ENCODE data around the gene RBL2. TPM values are rescaled to one million over a fixed set of nuclear protein-coding genes. Genes with fewer than 3 reads are reported as not detected.

Gene RBL2
- total and polyA plus RNA-seq, 2 of the 13 experiments (the other 11 are each of a cell fraction or from before 2014, with no cell fraction given) = 41.2 to 60.9 TPM

DNA sequence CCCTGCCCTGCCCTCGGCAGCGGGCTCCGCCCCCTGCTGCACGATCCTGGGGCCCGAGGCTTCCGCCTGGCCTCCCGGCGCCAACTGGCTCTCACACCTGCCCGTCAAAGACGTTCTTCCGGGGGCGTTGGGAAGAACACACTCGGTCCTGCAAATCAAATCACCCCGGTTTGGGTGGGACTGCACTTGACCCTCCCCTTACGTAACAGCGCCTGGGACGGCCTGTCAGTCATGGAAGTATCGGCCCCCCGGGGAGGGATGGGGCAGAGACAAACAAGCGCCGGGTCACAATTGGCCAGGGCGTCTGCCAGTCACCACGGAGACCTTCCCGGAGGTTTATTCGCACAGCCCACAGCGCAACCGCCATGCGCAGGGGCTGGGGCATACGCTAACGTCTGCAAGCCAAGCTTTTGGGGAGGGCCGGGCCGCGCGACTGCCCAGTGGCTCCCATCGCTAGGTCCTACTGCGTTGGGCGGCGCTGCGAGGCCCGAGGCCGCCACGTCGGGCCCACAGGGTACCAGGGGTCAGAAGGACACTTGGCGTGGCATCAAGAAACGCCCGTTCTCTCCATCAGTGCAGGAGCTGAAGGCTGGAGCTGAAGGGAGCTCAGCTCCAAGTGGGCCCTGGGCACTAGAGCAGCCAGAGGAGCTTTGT is 69.1 kb downstream of the RBL2 start (continued):
- TF ChIP-seq, protein P1, sequence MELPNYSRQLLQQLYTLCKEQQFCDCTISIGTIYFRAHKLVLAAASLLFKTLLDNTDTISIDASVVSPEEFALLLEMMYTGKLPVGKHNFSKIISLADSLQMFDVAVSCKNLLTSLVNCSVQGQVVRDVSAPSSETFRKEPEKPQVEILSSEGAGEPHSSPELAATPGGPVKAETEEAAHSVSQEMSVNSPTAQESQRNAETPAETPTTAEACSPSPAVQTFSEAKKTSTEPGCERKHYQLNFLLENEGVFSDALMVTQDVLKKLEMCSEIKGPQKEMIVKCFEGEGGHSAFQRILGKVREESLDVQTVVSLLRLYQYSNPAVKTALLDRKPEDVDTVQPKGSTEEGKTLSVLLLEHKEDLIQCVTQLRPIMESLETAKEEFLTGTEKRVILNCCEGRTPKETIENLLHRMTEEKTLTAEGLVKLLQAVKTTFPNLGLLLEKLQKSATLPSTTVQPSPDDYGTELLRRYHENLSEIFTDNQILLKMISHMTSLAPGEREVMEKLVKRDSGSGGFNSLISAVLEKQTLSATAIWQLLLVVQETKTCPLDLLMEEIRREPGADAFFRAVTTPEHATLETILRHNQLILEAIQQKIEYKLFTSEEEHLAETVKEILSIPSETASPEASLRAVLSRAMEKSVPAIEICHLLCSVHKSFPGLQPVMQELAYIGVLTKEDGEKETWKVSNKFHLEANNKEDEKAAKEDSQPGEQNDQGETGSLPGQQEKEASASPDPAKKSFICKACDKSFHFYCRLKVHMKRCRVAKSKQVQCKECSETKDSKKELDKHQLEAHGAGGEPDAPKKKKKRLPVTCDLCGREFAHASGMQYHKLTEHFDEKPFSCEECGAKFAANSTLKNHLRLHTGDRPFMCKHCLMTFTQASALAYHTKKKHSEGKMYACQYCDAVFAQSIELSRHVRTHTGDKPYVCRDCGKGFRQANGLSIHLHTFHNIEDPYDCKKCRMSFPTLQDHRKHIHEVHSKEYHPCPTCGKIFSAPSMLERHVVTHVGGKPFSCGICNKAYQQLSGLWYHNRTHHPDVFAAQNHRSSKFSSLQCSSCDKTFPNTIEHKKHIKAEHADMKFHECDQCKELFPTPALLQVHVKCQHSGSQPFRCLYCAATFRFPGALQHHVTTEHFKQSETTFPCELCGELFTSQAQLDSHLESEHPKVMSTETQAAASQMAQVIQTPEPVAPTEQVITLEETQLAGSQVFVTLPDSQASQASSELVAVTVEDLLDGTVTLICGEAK (IDR thresholded peaks at IDR 0.05) = peak; percentile 59
- TF ChIP-seq, protein P1 (CRISPR knock-in tag; IDR thresholded peaks at IDR 0.05) = peak; percentile 71; the same call in 1 of the 2 replicates
- TF ChIP-seq ZNF274 (CRISPR knock-in tag; IDR thresholded peaks at IDR 0.05) (peak; percentile 93; the same call in 1 of the 2 replicates), ISX (CRISPR knock-in tag; conservative IDR thresholded peaks at IDR 0.05) (no peak), ZNF547 (CRISPR knock-in tag; IDR thresholded peaks at IDR 0.05) (no peak; the same call in 1 of the 2 replicates), SP1 (IDR thresholded peaks at IDR 0.05) (0 out of 2 replicates have a peak, but pooled peaks have one; percentile 61), SP1 (CRISPR knock-in tag; IDR thresholded peaks at IDR 0.05) (peak; percentile 91), TAF15 (IDR thresholded peaks at IDR 0.05; ENCODE audit: low read depth, low read length, poor library complexity, severe bottlenecking) (no peak), RELA (CRISPR knock-in tag; IDR thresholded peaks at IDR 0.05) (peak; percentile 77; the same call in 1 of the 2 replicates), ZNF124 (CRISPR knock-in tag; IDR thresholded peaks at IDR 0.05) (peak; percentile 63)
- TF ChIP-seq, protein P2, sequence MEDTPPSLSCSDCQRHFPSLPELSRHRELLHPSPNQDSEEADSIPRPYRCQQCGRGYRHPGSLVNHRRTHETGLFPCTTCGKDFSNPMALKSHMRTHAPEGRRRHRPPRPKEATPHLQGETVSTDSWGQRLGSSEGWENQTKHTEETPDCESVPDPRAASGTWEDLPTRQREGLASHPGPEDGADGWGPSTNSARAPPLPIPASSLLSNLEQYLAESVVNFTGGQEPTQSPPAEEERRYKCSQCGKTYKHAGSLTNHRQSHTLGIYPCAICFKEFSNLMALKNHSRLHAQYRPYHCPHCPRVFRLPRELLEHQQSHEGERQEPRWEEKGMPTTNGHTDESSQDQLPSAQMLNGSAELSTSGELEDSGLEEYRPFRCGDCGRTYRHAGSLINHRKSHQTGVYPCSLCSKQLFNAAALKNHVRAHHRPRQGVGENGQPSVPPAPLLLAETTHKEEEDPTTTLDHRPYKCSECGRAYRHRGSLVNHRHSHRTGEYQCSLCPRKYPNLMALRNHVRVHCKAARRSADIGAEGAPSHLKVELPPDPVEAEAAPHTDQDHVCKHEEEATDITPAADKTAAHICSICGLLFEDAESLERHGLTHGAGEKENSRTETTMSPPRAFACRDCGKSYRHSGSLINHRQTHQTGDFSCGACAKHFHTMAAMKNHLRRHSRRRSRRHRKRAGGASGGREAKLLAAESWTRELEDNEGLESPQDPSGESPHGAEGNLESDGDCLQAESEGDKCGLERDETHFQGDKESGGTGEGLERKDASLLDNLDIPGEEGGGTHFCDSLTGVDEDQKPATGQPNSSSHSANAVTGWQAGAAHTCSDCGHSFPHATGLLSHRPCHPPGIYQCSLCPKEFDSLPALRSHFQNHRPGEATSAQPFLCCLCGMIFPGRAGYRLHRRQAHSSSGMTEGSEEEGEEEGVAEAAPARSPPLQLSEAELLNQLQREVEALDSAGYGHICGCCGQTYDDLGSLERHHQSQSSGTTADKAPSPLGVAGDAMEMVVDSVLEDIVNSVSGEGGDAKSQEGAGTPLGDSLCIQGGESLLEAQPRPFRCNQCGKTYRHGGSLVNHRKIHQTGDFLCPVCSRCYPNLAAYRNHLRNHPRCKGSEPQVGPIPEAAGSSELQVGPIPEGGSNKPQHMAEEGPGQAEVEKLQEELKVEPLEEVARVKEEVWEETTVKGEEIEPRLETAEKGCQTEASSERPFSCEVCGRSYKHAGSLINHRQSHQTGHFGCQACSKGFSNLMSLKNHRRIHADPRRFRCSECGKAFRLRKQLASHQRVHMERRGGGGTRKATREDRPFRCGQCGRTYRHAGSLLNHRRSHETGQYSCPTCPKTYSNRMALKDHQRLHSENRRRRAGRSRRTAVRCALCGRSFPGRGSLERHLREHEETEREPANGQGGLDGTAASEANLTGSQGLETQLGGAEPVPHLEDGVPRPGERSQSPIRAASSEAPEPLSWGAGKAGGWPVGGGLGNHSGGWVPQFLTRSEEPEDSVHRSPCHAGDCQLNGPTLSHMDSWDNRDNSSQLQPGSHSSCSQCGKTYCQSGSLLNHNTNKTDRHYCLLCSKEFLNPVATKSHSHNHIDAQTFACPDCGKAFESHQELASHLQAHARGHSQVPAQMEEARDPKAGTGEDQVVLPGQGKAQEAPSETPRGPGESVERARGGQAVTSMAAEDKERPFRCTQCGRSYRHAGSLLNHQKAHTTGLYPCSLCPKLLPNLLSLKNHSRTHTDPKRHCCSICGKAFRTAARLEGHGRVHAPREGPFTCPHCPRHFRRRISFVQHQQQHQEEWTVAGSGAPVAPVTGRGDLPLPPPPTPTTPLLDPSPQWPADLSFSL (CRISPR knock-in tag; IDR thresholded peaks at IDR 0.05) = no peak

Measured in HepG2 (cell line).